ENCODE results near the gene ZNF12. TPM values are rescaled to one million over a fixed set of nuclear protein-coding genes. Genes with fewer than 3 reads are reported as not detected.
"Not testable (repeated sequence)": the region's sequence is repeated elsewhere in the genome, so short reads cannot be mapped to it uniquely, and the experiment has no call there.

The ZNF12 gene
- total and polyA plus RNA-seq, 3 donors from 2014 or later = 10.3 to 18.0 (median 15.5) TPM

DNA sequence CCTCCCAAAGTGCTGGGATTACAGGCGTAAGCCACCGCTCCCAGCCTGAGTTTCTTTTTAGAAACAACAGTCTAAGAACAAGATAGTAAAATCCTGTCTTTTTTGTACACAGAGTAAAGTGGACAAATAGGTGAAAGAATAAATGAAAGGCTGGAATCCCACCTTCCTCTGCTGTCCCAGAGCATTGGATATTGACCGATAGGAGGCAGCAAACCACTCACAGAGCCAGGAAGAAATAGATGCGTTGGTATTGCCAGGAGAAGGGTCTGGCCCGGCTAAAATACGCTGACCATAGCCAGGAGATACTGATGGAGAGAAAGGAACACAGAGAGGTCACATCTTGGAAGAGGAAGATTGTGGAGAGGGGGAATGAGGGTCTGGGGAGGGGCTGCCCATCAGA, 11.4 kb upstream of the ZNF12 start:
- intact Hi-C loops (cut with DNase I; ENCODE audit: low total_unique reads) = no loop called here
- Histone ChIP-seq H3K4me1 (no peaks in the 10 kb centered on the region), H3K36me3 (ENCODE audit: low read depth, missing control alignments) (no peaks in the 10 kb centered on the region), H3K27me3 (no peaks in the 10 kb centered on the region), H3K9me3 (no peaks in the 10 kb centered on the region), H3K4me3 (no peak overlapping the region), H3K27ac (no peak overlapping the region)
- WGBS, 2 donors = 67 to 69% methylated on average over 6 of the region's 6 CpGs
- TF ChIP-seq, protein P1, sequence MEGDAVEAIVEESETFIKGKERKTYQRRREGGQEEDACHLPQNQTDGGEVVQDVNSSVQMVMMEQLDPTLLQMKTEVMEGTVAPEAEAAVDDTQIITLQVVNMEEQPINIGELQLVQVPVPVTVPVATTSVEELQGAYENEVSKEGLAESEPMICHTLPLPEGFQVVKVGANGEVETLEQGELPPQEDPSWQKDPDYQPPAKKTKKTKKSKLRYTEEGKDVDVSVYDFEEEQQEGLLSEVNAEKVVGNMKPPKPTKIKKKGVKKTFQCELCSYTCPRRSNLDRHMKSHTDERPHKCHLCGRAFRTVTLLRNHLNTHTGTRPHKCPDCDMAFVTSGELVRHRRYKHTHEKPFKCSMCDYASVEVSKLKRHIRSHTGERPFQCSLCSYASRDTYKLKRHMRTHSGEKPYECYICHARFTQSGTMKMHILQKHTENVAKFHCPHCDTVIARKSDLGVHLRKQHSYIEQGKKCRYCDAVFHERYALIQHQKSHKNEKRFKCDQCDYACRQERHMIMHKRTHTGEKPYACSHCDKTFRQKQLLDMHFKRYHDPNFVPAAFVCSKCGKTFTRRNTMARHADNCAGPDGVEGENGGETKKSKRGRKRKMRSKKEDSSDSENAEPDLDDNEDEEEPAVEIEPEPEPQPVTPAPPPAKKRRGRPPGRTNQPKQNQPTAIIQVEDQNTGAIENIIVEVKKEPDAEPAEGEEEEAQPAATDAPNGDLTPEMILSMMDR (IDR thresholded peaks at IDR 0.05) = no peak
- TF ChIP-seq POLR2A (IDR thresholded peaks at IDR 0.05) = no peak
- DNase-seq = no peak

DNA sequence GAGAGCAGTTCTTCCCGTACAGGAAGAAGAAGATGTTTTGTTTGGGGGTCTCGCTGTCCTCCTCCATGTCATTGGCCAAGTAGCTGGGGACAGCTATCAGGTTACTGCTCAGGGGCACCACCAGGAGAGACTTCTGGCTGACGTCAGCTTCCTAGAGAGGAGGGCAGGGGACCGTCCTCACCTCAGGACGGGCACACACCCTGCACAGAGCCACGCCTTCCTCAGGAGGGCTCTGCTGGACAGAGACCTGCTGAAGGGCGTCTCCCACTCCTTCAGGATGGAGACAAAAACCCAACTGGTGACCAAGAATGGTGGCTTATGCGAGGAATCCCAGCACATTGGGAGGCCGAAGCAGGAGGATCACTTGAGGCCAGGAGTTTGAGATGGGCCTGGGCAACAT, 9.2 kb upstream of the ZNF12 start:
- H3K4me1 ChIP-seq; H3K27ac ChIP-seq; H3K9me3 ChIP-seq; H3K36me3 ChIP-seq (ENCODE audit: low read depth, missing control alignments); H3K27me3 ChIP-seq; intact Hi-C loops (cut with DNase I; ENCODE audit: low total_unique reads); DNase-seq; H3K4me3 ChIP-seq: not testable (repeated sequence)
- WGBS, 2 donors = 68 to 96% methylated on average over 4 to 9 of the region's 9 CpGs

DNA sequence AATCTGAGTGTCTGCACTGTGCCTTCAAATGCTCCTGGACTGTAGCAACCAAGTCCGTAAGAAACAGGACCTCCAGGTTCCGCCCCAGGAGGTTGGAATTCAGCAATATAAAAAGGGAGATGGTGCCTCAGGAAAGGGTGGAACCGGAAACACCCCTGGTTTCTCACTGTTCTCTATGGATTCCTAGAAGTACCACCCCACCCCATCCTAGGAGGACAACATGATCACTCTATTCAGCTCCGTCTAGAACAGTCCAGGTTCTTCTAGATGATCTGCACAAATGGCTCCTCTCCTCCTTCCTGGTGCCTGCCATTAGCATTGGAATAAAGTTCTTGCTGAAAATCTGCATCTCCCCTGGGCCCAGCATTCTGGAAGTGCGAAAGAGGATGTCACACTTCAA, 7.6 kb upstream of the ZNF12 start:
- Histone ChIP-seq H3K4me3 (no peak overlapping the region), H3K36me3 (ENCODE audit: low read depth, missing control alignments) (no peaks in the 10 kb centered on the region), H3K4me1 (no peaks in the 10 kb centered on the region)

DNA sequence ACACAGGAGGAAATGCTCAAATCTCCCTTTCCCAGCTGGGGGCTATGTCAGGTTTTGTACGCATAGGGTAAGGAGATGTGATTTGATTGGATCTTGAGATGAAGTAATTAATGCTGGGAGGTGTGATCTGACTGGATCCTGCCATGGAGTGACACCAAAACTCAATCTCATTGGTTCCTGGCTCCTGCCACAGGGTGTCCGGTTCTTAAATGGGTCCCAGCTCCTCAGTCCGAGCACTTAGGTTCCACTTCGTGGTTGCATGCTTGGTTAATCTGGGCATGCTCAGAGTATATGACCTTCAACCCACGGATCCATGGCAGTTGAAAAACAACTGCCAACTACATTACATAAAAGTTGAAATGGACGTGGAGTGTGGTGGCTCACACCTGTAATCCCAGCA, 3.1 kb upstream of the ZNF12 start:
- intact Hi-C loops (cut with DNase I; ENCODE audit: low total_unique reads) = no loop called here
- Histone ChIP-seq H3K27ac (no peak overlapping the region), H3K9me3 (no peaks in the 10 kb centered on the region), H3K36me3 (ENCODE audit: low read depth, missing control alignments) (no peaks in the 10 kb centered on the region), H3K4me1 (peaks cover 10% of the 10 kb centered on the region), H3K27me3 (no peaks in the 10 kb centered on the region), H3K4me3 (no peak overlapping the region)
- DNase-seq = peak; percentile 37
- TF ChIP-seq, protein P1 (IDR thresholded peaks at IDR 0.05) = no peak
- no peak for TF ChIP-seq POLR2A (IDR thresholded peaks at IDR 0.05)
- WGBS, 2 donors = 86 to 91% methylated on average over 6 of the region's 6 CpGs

More for the DNA sequence above, 7.6 kb upstream of the ZNF12 start:
- no peak for TF ChIP-seq POLR2A (IDR thresholded peaks at IDR 0.05)
- TF ChIP-seq, protein P1 (IDR thresholded peaks at IDR 0.05) = no peak
- DNase-seq = no peak
- Histone ChIP-seq H3K27me3 (no peaks in the 10 kb centered on the region), H3K9me3 (no peaks in the 10 kb centered on the region), H3K27ac (no peak overlapping the region)
- 78 to 84% methylated on average over 5 of the region's 5 CpGs for WGBS, 2 donors
- intact Hi-C loops (cut with DNase I; ENCODE audit: low total_unique reads) = no loop called here

DNA sequence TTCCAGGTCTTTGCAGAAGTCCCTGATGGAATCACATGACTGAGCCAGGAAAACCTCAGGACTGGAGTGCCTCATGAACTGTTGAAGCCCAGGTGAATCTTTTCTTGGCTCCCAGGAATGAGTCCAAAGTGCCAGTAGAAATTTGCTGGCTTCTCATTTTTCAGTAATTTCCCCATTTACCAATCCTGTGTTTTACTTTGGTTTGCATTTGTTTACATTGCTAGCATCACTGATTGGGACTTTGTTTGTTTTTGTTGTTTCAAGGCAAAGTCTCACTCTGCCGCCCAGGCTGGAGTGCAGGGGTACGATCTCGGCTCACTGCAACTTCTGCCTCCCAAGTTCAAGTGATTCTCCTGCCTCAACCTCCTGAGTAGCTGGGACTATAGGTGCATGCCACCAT, 1.6 kb upstream of the ZNF12 start:
- DNase-seq = no peak
- WGBS, 2 donors = 86 to 91% methylated on average over 3 of the region's 3 CpGs
- intact Hi-C loops (cut with DNase I; ENCODE audit: low total_unique reads) = no loop called here

More for the DNA sequence above, 1.6 kb upstream of the ZNF12 start:
- TF ChIP-seq, protein P1 (IDR thresholded peaks at IDR 0.05) = no peak
- no peak for TF ChIP-seq POLR2A (IDR thresholded peaks at IDR 0.05)
- Histone ChIP-seq H3K36me3 (ENCODE audit: low read depth, missing control alignments) (no peaks in the 10 kb centered on the region), H3K27me3 (no peaks in the 10 kb centered on the region), H3K4me3 (no peak overlapping the region), H3K4me1 (peaks cover 10% of the 10 kb centered on the region), H3K9me3 (no peaks in the 10 kb centered on the region), H3K27ac (no peak overlapping the region)
